Fibroblast of lung (primary cell): ENCODE measurements around the gene JMJD1C. TPM values are rescaled to one million over a fixed set of nuclear protein-coding genes. Genes with fewer than 3 reads are reported as not detected.

Experiments
- DNase-seq, 2 donors: peaks; one replicate each; pipeline versions ENCODE4 v3.0.0 to v3.0.0-alpha.2; 2010; ENCODE audit warnings: low read depth in 2 of 2
- H2AFZ ChIP-seq: 2 replicates; pipeline ENCODE4 v1.5.1; 2012; ENCODE audit warnings: low read length, control low read depth, inconsistent platforms
- H3K27ac ChIP-seq: 2 replicates; pipeline ENCODE4 v1.5.1; 2011; ENCODE audit warnings: low read length, control low read depth; ENCODE audit not compliant: insufficient read depth
- H3K27me3 ChIP-seq: 2 replicates; pipeline ENCODE4 v1.5.1; 2011; ENCODE audit warnings: mild to moderate bottlenecking, low read length; ENCODE audit not compliant: control insufficient read depth, insufficient read depth
- H3K36me3 ChIP-seq: 2 replicates; pipeline ENCODE4 v1.5.1; 2011; ENCODE audit warnings: low read length; ENCODE audit not compliant: control insufficient read depth, insufficient read depth
- H3K4me1 ChIP-seq: 2 replicates; pipeline ENCODE4 v1.5.1; 2011; ENCODE audit warnings: low read length; ENCODE audit not compliant: control insufficient read depth, insufficient read depth; ENCODE audit errors: extremely low read depth
- H3K4me2 ChIP-seq: 2 replicates; pipeline ENCODE4 v1.5.1; 2011; ENCODE audit warnings: low read length, control low read depth; ENCODE audit not compliant: insufficient read depth; ENCODE audit errors: extremely low read depth
- H3K4me3 ChIP-seq, 4 experiments: fragments of 200-600 bp in 1 of 4; sonication (generic) in 1 of 4; replicated peaks in 1 of 4; 2 replicates each; pipeline ENCODE4 v1.5.1; 2011 to 2016; ENCODE audit warnings: low read length in 4 of 4, low read depth in 3 of 4, mild to moderate bottlenecking in 3 of 4, control low read depth in 2 of 4, inconsistent platforms in 1 of 4, mixed read lengths in 1 of 4; ENCODE audit not compliant: insufficient read depth in 1 of 4; ENCODE audit errors: control extremely low read depth in 1 of 4
- H3K79me2 ChIP-seq: 2 replicates; pipeline ENCODE4 v1.5.1; 2012; ENCODE audit warnings: mild to moderate bottlenecking, low read length, inconsistent platforms; ENCODE audit not compliant: control insufficient read depth, insufficient read depth
- H3K9ac ChIP-seq: 2 replicates; pipeline ENCODE4 v1.5.1; 2011; ENCODE audit warnings: mild to moderate bottlenecking, low read length, control low read depth; ENCODE audit not compliant: insufficient read depth
- H3K9me3 ChIP-seq: 2 replicates; pipeline ENCODE4 v1.5.1; 2012; ENCODE audit warnings: low read depth, low read length; ENCODE audit not compliant: control insufficient read depth, insufficient read depth
- H4K20me1 ChIP-seq: 2 replicates; pipeline ENCODE4 v1.5.1; 2011; ENCODE audit warnings: low read length; ENCODE audit not compliant: control insufficient read depth, insufficient read depth; ENCODE audit errors: extremely low read depth
- CTCF ChIP-seq, 2 donors: IDR thresholded peaks in 1 of 2; conservative IDR thresholded peaks in 1 of 2; 1 replicate in 1 of 2; 2 replicates in 1 of 2; pipeline ENCODE4 v1.5.1; 2011 to 2012; ENCODE audit warnings: low read length in 2 of 2, control low read depth in 1 of 2, inconsistent platforms in 1 of 2, low read depth in 1 of 2, mild to moderate bottlenecking in 1 of 2
- EZH2 ChIP-seq: IDR thresholded peaks from 2 replicates; pipeline ENCODE4 v1.5.1; 2012; ENCODE audit warnings: low read length, control low read depth, mild to moderate bottlenecking; ENCODE audit errors: missing control alignments
- polyA plus RNA-seq, 2 donors: library from polyadenylated mRNA; depleted of rRNA in 1 of 2; stranded (reverse) in 1 of 2; unstranded in 1 of 2; fragments of >200 nt; gene quantifications; 2 replicates each; pipeline ENCODE4 v1.2.1, GENCODE V29; 2011 to 2012; ENCODE audit warnings: missing spikeins in 1 of 2
- total RNA-seq: library from RNA; depleted of rRNA; stranded (reverse); fragments of >200 nt; gene quantifications from 2 replicates; pipeline ENCODE4 v1.2.1, GENCODE V29; 2014

Gene JMJD1C
- total and polyA plus RNA-seq, 2 donors (not counting 1 experiment from before 2014, with no cell fraction given), result 39.9 to 67.0 TPM

GRCh38 chr10:63209705-63210104, 256.1 kb downstream of the JMJD1C start:
- no peaks in the 10 kb centered on the region for H3K9me3 ChIP-seq
- no peak overlapping the region for H3K4me3 ChIP-seq
- H3K79me2 ChIP-seq, result peaks cover 56% of the 10 kb centered on the region
- no peak for DNase-seq
- peaks cover 29% of the 10 kb centered on the region for H3K4me1 ChIP-seq
- H3K27me3 ChIP-seq, result no peaks in the 10 kb centered on the region
- no peak overlapping the region for H3K9ac ChIP-seq
- no peak overlapping the region for H3K4me2 ChIP-seq
- peaks cover 2% of the 10 kb centered on the region for H4K20me1 ChIP-seq
- H3K27ac ChIP-seq, result no peak overlapping the region
- TF ChIP-seq EZH2, result no peak
- no peak for TF ChIP-seq CTCF (conservative IDR thresholded peaks at IDR 0.05 in 1 of 2, IDR thresholded peaks at IDR 0.05 in 1 of 2; ENCODE audit: low read depth in 1 of 2, low read length in 2 of 2)
- no peak overlapping the region for H2AFZ ChIP-seq
- peaks cover 9% of the 10 kb centered on the region for H3K36me3 ChIP-seq

DNA sequence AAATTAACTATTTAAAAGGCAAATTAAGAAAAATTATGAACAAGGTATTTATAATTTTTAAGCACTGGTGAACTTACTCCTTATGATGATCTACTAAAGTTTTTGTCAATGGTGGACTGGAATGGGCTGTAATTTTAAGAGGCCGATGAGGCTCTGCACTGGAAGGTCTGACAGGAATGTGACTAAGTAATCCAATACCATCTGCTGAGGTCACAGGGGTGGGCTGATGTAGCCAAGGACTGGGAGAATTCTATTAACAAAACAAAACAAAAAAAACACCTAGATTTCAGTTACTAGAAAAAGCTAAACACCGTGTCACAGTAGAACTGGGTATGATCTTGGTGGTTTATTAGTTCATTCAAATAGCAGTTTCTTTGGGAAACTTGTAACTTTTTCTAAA, 256.8 kb downstream of the JMJD1C start:
- Histone ChIP-seq H4K20me1 (peaks cover 2% of the 10 kb centered on the region), H3K4me1 (peaks cover 29% of the 10 kb centered on the region), H3K36me3 (peaks cover 9% of the 10 kb centered on the region), H3K27ac (peak overlapping the region; percentile 14), H3K9me3 (no peaks in the 10 kb centered on the region), H3K79me2 (peaks cover 63% of the 10 kb centered on the region), H3K27me3 (no peaks in the 10 kb centered on the region), H2AFZ (no peak overlapping the region), H3K9ac (no peak overlapping the region), H3K4me3 (no peak overlapping the region), H3K4me2 (peak overlapping the region; percentile 40)
- no peak for TF ChIP-seq EZH2
- no peak for TF ChIP-seq CTCF (conservative IDR thresholded peaks at IDR 0.05 in 1 of 2, IDR thresholded peaks at IDR 0.05 in 1 of 2; ENCODE audit: low read depth in 1 of 2, low read length in 2 of 2)
- peak; percentile 51 to 72 for DNase-seq

GRCh38 chr10:63206997-63207811, 258.6 kb downstream of the JMJD1C start:
- Histone ChIP-seq H3K79me2 (peaks cover 58% of the 10 kb centered on the region), H3K9ac (no peak overlapping the region), H3K27me3 (no peaks in the 10 kb centered on the region), H3K36me3 (peaks cover 5% of the 10 kb centered on the region), H3K9me3 (no peaks in the 10 kb centered on the region), H3K4me2 (peak overlapping the region; percentile 83), H3K27ac (peak overlapping the region; percentile 70), H3K4me3 (peak overlapping the region in 1 of 4 experiments; percentile 26), H3K4me1 (peaks cover 29% of the 10 kb centered on the region), H4K20me1 (peaks cover 2% of the 10 kb centered on the region), H2AFZ (no peak overlapping the region)
- DNase-seq, result peak; percentile 90 to 94
- TF ChIP-seq EZH2 (no peak), CTCF (conservative IDR thresholded peaks at IDR 0.05 in 1 of 2, IDR thresholded peaks at IDR 0.05 in 1 of 2; ENCODE audit: low read depth in 1 of 2, low read length in 2 of 2) (no peak)
